ENCODE results near the gene FGFR3. TPM values are rescaled to one million over a fixed set of nuclear protein-coding genes. Genes with fewer than 3 reads are reported as not detected.

Gene FGFR3
- total RNA-seq, 1 experiment from 2014 or later = 8.2 TPM

GRCh38 chr4:1797861-1798579 lies 4.9 kb downstream of the FGFR3 start:
- ATAC-seq (no peak), DNase-seq (ENCODE audit: low read depth, low spot score) (no peak)
- BruUV-seq (replicated peaks) = no TSS peak
- POLR2A ChIA-PET = no interaction called here
- in situ Hi-C loops (cut with HindIII; ENCODE audit: low pct_unique_long_range_greater_than_20kb, low sequenced_read_pairs) = no loop called here
- Histone ChIP-seq H3K9me3 (ENCODE audit: control insufficient read depth, insufficient read depth, low read depth, low read length) (no peaks in the 10 kb centered on the region), H3K36me3 (ENCODE audit: control insufficient read depth, insufficient read depth, low read length) (no peaks in the 10 kb centered on the region; the same call in 1 of the 2 replicates), H3K27me3 (ENCODE audit: control insufficient read depth, insufficient read depth, low read length) (no peaks in the 10 kb centered on the region), H3K4me3 (ENCODE audit: low read depth in 2 of 2, low read length in 2 of 2) (no peak overlapping the region), H3K27ac (ENCODE audit: low read length) (no peak overlapping the region), H3K4me1 (ENCODE audit: control insufficient read depth, insufficient read depth, low read length) (no peaks in the 10 kb centered on the region)
- intact Hi-C loops (cut with micrococcal nuclease; ENCODE audit: unreplicated experiment) = no loop called here
- CTCF ChIA-PET = interaction anchor here (1.2 kb wide), 1 partner anchor 10 kb away, joined by 4 read pairs; no protein-coding TSS in a partner anchor
- no peak for TF ChIP-seq SIN3A (IDR thresholded peaks at IDR 0.05; ENCODE audit: borderline replicate concordance, insufficient read depth, low read depth, low read length)
- no peak for TF ChIP-seq TCF7L2 (IDR thresholded peaks at IDR 0.05; ENCODE audit: low read depth, low read length)
- no peak for TF ChIP-seq REST (IDR thresholded peaks at IDR 0.05; ENCODE audit: insufficient read depth in 1 of 2, low read depth in 2 of 2, low read length in 1 of 2)

GRCh38 chr4:1798580-1799386 lies 5.7 kb downstream of the FGFR3 start:
- TF ChIP-seq REST (IDR thresholded peaks at IDR 0.05; ENCODE audit: insufficient read depth in 1 of 2, low read depth in 2 of 2, low read length in 1 of 2) (no peak), POLR2AphosphoS5 (IDR thresholded peaks at IDR 0.05; ENCODE audit: low read depth, low read length) (no peak), CTCF (IDR thresholded peaks at IDR 0.05) (no peak), TCF7L2 (IDR thresholded peaks at IDR 0.05; ENCODE audit: low read depth, low read length) (no peak), SIN3A (IDR thresholded peaks at IDR 0.05; ENCODE audit: borderline replicate concordance, insufficient read depth, low read depth, low read length) (no peak)
- no peak overlapping the region for H3K27ac ChIP-seq (ENCODE audit: low read length)
- in situ Hi-C loops (cut with HindIII; ENCODE audit: low pct_unique_long_range_greater_than_20kb, low sequenced_read_pairs) (no loop called here), intact Hi-C loops (cut with micrococcal nuclease; ENCODE audit: unreplicated experiment) (no loop called here)
- H3K27me3 ChIP-seq (ENCODE audit: control insufficient read depth, insufficient read depth, low read length) = no peaks in the 10 kb centered on the region
- H3K36me3 ChIP-seq (ENCODE audit: control insufficient read depth, insufficient read depth, low read length) = no peaks in the 10 kb centered on the region; the same call in 1 of the 2 replicates
- BruUV-seq (replicated peaks) = no TSS peak
- CTCF ChIA-PET = interaction anchor here (1.2 kb wide), 1 partner anchor 9 kb away, joined by 4 read pairs; no protein-coding TSS in a partner anchor
- DNase-seq (ENCODE audit: low read depth, low spot score) = no peak
- POLR2A ChIA-PET = no interaction called here
- no peaks in the 10 kb centered on the region for H3K4me1 ChIP-seq (ENCODE audit: control insufficient read depth, insufficient read depth, low read length)
- ATAC-seq = no peak
- H3K4me3 ChIP-seq (ENCODE audit: low read depth in 2 of 2, low read length in 2 of 2) = no peak overlapping the region
- H3K9me3 ChIP-seq (ENCODE audit: control insufficient read depth, insufficient read depth, low read depth, low read length) = no peaks in the 10 kb centered on the region
